Mesenchymal stem cell (in vitro differentiated cells and primary cell): Measurements from ENCODE around the gene SNPH.
"Not testable (repeated sequence)": the region's sequence is repeated elsewhere in the genome, so short reads cannot be mapped to it uniquely, and the experiment has no call there.

Source experiments
- DNase-seq: peaks from one replicate; pipeline ENCODE4 v3.0.0-alpha.2; 2013
- H2AFZ ChIP-seq: one replicate; pipeline ENCODE4 v1.6.1; 2013; ENCODE audit warnings: low read depth, mild to moderate bottlenecking, control low read depth, inconsistent platforms, low read length, moderate library complexity
- H2AK5ac ChIP-seq: 2 replicates; pipeline ENCODE4 v1.6.1; 2013; ENCODE audit warnings: low read length, moderate library complexity, mild to moderate bottlenecking, inconsistent platforms; ENCODE audit not compliant: severe bottlenecking
- H2BK120ac ChIP-seq: one replicate; pipeline ENCODE4 v1.6.1; 2013; ENCODE audit warnings: low read depth, mild to moderate bottlenecking, inconsistent platforms, low read length, moderate library complexity
- H2BK12ac ChIP-seq, 2 experiments: one replicate each; pipeline ENCODE4 v1.6.1; 2013; ENCODE audit warnings: inconsistent platforms in 2 of 2, low read length in 2 of 2, mild to moderate bottlenecking in 2 of 2, moderate library complexity in 2 of 2, control low read depth in 1 of 2
- H2BK15ac ChIP-seq: one replicate; pipeline ENCODE4 v1.6.1; 2013; ENCODE audit warnings: mild to moderate bottlenecking, low read depth, inconsistent platforms; ENCODE audit not compliant: poor library complexity, severe bottlenecking
- H2BK5ac ChIP-seq: 2 replicates; pipeline ENCODE4 v1.6.1; 2013; ENCODE audit warnings: low read depth, mild to moderate bottlenecking, low read length, control low read depth, inconsistent platforms; ENCODE audit not compliant: poor library complexity, severe bottlenecking
- H3K14ac ChIP-seq, 2 experiments: one replicate each; pipeline ENCODE4 v1.6.1; 2013; ENCODE audit warnings: inconsistent platforms in 2 of 2, low read length in 2 of 2, control low read depth in 1 of 2, mild to moderate bottlenecking in 1 of 2, moderate library complexity in 1 of 2
- H3K18ac ChIP-seq, 2 experiments: one replicate each; pipeline ENCODE4 v1.6.1; 2013; ENCODE audit warnings: inconsistent platforms in 2 of 2, low read length in 2 of 2, control low read depth in 1 of 2, low read depth in 1 of 2, mild to moderate bottlenecking in 1 of 2
- H3K23ac ChIP-seq, 2 experiments: one replicate each; pipeline ENCODE4 v1.6.1; 2013; ENCODE audit warnings: inconsistent platforms in 2 of 2, low read length in 2 of 2, mild to moderate bottlenecking in 2 of 2, moderate library complexity in 2 of 2, control low read depth in 1 of 2
- H3K27ac ChIP-seq: 2 replicates; pipeline ENCODE4 v1.5.1; 2013; ENCODE audit warnings: mild to moderate bottlenecking, moderate library complexity, low read length, control low read depth, inconsistent platforms; ENCODE audit not compliant: poor library complexity, severe bottlenecking
- H3K27me3 ChIP-seq, 2 experiments: 2 replicates each; pipeline versions ENCODE4 v1.6.1 to v1.7.0; 2013; ENCODE audit warnings: low read length in 2 of 2, mild to moderate bottlenecking in 2 of 2, moderate library complexity in 2 of 2, control low read depth in 1 of 2, inconsistent platforms in 1 of 2; ENCODE audit not compliant: control insufficient read depth in 1 of 2, insufficient read depth in 1 of 2
- H3K36me3 ChIP-seq, 2 experiments: 2 replicates each; pipeline versions ENCODE4 v1.6.1 to v1.7.0; 2013; ENCODE audit warnings: low read length in 2 of 2, control low read depth in 1 of 2, inconsistent platforms in 1 of 2, low read depth in 1 of 2, mild to moderate bottlenecking in 1 of 2; ENCODE audit not compliant: insufficient read depth in 2 of 2, control insufficient read depth in 1 of 2
- H3K4ac ChIP-seq, 2 experiments: one replicate each; pipeline ENCODE4 v1.6.1; 2013; ENCODE audit warnings: inconsistent platforms in 2 of 2, low read length in 2 of 2, mild to moderate bottlenecking in 2 of 2, moderate library complexity in 2 of 2, control low read depth in 1 of 2, low read depth in 1 of 2
- H3K4me1 ChIP-seq: 2 replicates; pipeline ENCODE4 v1.6.1; 2013; ENCODE audit warnings: low read depth, low read length, control low read depth; ENCODE audit not compliant: control insufficient read depth, insufficient read depth
- H3K4me2 ChIP-seq: 2 replicates; pipeline ENCODE4 v1.6.1; 2013; ENCODE audit warnings: low read length, mild to moderate bottlenecking, inconsistent platforms; ENCODE audit not compliant: poor library complexity, severe bottlenecking
- H3K4me3 ChIP-seq, 2 experiments: 2 replicates each; pipeline versions ENCODE4 v1.5.1 to v1.7.0; 2013; ENCODE audit warnings: low read length in 2 of 2, mild to moderate bottlenecking in 2 of 2, control low read depth in 1 of 2, low read depth in 1 of 2; ENCODE audit not compliant: insufficient read depth in 1 of 2
- H3K79me1 ChIP-seq: replicated peaks from 2 replicates; pipeline ENCODE4 v1.6.1; 2013; ENCODE audit warnings: mild to moderate bottlenecking, control low read depth, low read length, inconsistent platforms; ENCODE audit not compliant: poor library complexity, severe bottlenecking
- H3K9ac ChIP-seq: 2 replicates; pipeline ENCODE4 v1.7.0; 2013; ENCODE audit warnings: mild to moderate bottlenecking, low read length, moderate library complexity
- H3K9me3 ChIP-seq: 2 replicates; pipeline ENCODE4 v1.7.0; 2013; ENCODE audit warnings: mild to moderate bottlenecking, low read length; ENCODE audit not compliant: control insufficient read depth
- H4K8ac ChIP-seq: one replicate; pipeline ENCODE4 v1.6.1; 2013; ENCODE audit warnings: inconsistent platforms, mild to moderate bottlenecking, low read length, moderate library complexity
- H4K91ac ChIP-seq: one replicate; pipeline ENCODE4 v1.6.1; 2013; ENCODE audit warnings: mild to moderate bottlenecking, low read length, inconsistent platforms
- WGBS: methylation state at CpG from one replicate; pipeline ENCODE4 v1.1.7; 2013; ENCODE audit warnings: mixed read lengths; 5-methylcytosine and 5-hydroxymethylcytosine counted together

Gene SNPH

DNA sequence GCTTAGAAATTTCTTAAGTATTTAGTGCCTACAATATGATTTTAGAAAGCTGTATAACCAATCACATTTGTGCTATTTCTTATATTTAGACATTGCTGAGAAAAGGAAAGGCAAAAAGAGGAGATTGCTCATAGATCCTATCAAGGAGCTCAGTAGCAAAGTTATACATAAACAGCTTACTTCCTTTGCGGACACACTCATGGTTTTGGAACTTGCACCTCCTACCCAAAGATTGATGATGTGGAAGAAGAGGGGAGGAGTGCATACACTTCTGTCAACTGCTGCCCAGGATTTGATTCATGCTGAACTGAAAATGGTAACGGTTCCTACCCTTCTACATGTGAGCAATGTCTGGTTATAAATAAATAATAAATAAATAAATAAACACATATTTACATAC, 23.6 kb upstream of the SNPH start:
- WGBS: no CpG with 5 or more reads among the region's 2 CpGs
- H3K4me2 ChIP-seq: no peak overlapping the region
- H2BK5ac ChIP-seq: no peak overlapping the region
- H2BK15ac ChIP-seq: no peak overlapping the region
- no peak overlapping the region for H3K9ac ChIP-seq
- no peaks in the 10 kb centered on the region for H3K36me3 ChIP-seq
- H3K23ac ChIP-seq: no peak overlapping the region
- H2BK120ac ChIP-seq: no peak overlapping the region
- no peak overlapping the region for H4K8ac ChIP-seq
- H2AK5ac ChIP-seq: no peak overlapping the region
- H3K27me3 ChIP-seq: no peaks in the 10 kb centered on the region
- peak; percentile 91 for DNase-seq
- no peak overlapping the region for H2BK12ac ChIP-seq
- H3K4me1 ChIP-seq: peaks cover 6% of the 10 kb centered on the region
- no peak overlapping the region for H2AFZ ChIP-seq
- peak overlapping the region; percentile 94 for H3K27ac ChIP-seq
- no peak overlapping the region for H3K14ac ChIP-seq
- no peaks in the 10 kb centered on the region for H3K9me3 ChIP-seq
- no peak overlapping the region for H3K4me3 ChIP-seq
- H3K18ac ChIP-seq: no peak overlapping the region
- no peak overlapping the region for H3K4ac ChIP-seq
- H4K91ac ChIP-seq: no peak overlapping the region
- no peaks in the 10 kb centered on the region for H3K79me1 ChIP-seq

GRCh38 chr20:1245578-1245977, 20.5 kb upstream of the SNPH start:
- Histone ChIP-seq H2BK5ac (no peak overlapping the region), H2BK12ac (no peak overlapping the region), H3K4me1 (peaks cover 5% of the 10 kb centered on the region), H3K4me3 (no peak overlapping the region), H3K79me1 (no peaks in the 10 kb centered on the region), H3K36me3 (no peaks in the 10 kb centered on the region), H3K4ac (no peak overlapping the region), H2AFZ (no peak overlapping the region), H4K91ac (no peak overlapping the region), H3K18ac (peak overlapping the region in 1 of 2 experiments; percentile 2), H2BK120ac (no peak overlapping the region), H3K4me2 (no peak overlapping the region), H3K27ac (no peak overlapping the region), H3K9ac (no peak overlapping the region), H3K9me3 (no peaks in the 10 kb centered on the region), H2BK15ac (no peak overlapping the region), H3K14ac (no peak overlapping the region), H2AK5ac (no peak overlapping the region), H4K8ac (no peak overlapping the region), H3K23ac (no peak overlapping the region), H3K27me3 (no peaks in the 10 kb centered on the region)
- 75% methylated on average over 2 of the region's 2 CpGs for WGBS
- DNase-seq: no peak

DNA sequence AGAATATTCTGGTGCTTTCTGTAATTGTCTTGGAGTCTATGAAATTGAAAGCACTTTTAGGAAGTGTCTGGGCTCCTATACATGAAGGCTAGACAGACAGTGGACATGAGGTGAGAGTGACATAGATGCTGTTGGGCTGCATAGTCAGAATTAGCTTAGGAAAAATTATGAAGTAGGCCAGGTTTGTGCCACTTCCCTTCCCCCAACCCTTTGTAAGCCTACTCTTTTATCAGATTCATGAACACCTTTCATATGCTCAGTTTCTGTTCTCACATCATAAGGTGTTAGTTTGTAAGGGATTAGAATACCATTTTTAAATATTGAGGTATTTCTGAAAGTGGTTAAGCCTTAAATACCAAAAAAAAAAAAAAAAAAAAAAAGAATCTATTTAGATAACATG, 18.4 kb upstream of the SNPH start:
- H3K4ac ChIP-seq: peak overlapping the region in 1 of 2 experiments; percentile 79
- peak overlapping the region in 1 of 2 experiments; percentile 86 for H2BK12ac ChIP-seq
- H3K79me1 ChIP-seq: no peaks in the 10 kb centered on the region
- H3K27ac ChIP-seq: no peak overlapping the region
- H2AFZ ChIP-seq: no peak overlapping the region
- H2BK15ac ChIP-seq: no peak overlapping the region
- no peaks in the 10 kb centered on the region for H3K36me3 ChIP-seq
- H3K18ac ChIP-seq: no peak overlapping the region
- no peak overlapping the region for H2AK5ac ChIP-seq
- peaks cover 0 to 9% of the 10 kb centered on the region in 2 experiments for H3K27me3 ChIP-seq
- no peak overlapping the region for H3K23ac ChIP-seq
- no peak overlapping the region for H4K8ac ChIP-seq
- H3K4me1 ChIP-seq: no peaks in the 10 kb centered on the region
- no peak overlapping the region for H3K4me2 ChIP-seq
- H3K9ac ChIP-seq: no peak overlapping the region
- no peak overlapping the region for H2BK5ac ChIP-seq
- H4K91ac ChIP-seq: no peak overlapping the region
- no peak overlapping the region for H3K14ac ChIP-seq
- no peaks in the 10 kb centered on the region for H3K9me3 ChIP-seq
- H2BK120ac ChIP-seq: no peak overlapping the region
- no peak overlapping the region for H3K4me3 ChIP-seq
- DNase-seq: no peak

- H2BK5ac ChIP-seq, H3K4ac ChIP-seq, H3K27ac ChIP-seq, H3K23ac ChIP-seq, H3K18ac ChIP-seq, H2AFZ ChIP-seq, H2BK15ac ChIP-seq, H3K9ac ChIP-seq, H4K8ac ChIP-seq, DNase-seq, H2BK12ac ChIP-seq, H2AK5ac ChIP-seq, H3K79me1 ChIP-seq, H4K91ac ChIP-seq, H3K14ac ChIP-seq, H2BK120ac ChIP-seq, H3K36me3 ChIP-seq, H3K4me2 ChIP-seq, H3K9me3 ChIP-seq, H3K4me3 ChIP-seq, H3K4me1 ChIP-seq: not testable (repeated sequence)
- no CpG with 5 or more reads among the region's 2 CpGs for WGBS
- H3K27me3 ChIP-seq: peaks cover 0 to 12% of the 10 kb centered on the region in 2 experiments
These were observed 15.8 kb upstream of the SNPH start for GRCh38 chr20:1250282-1250681.
